CD14-positive monocyte (primary cell): ENCODE results near the gene DNAJC12. TPM values are rescaled to one million over a fixed set of nuclear protein-coding genes. Genes with fewer than 3 reads are reported as not detected.

Experiments
- DNase-seq, 3 donors: peaks; one replicate each; pipeline ENCODE4 v3.0.0-alpha.2; 2011 to 2022
- H2AFZ ChIP-seq: 2 replicates; pipeline ENCODE4 v1.6.0; 2012; ENCODE audit warnings: mild to moderate bottlenecking, low read depth, low read length, inconsistent platforms; ENCODE audit not compliant: insufficient read depth, poor library complexity, severe bottlenecking
- H3K27ac ChIP-seq, 2 donors: 1 replicate in 1 of 2; 2 replicates in 1 of 2; pipeline ENCODE4 v1.5.1; 2012 to 2013; ENCODE audit warnings: low read length in 2 of 2, control low read depth in 1 of 2, inconsistent platforms in 1 of 2, low read depth in 1 of 2, mild to moderate bottlenecking in 1 of 2
- H3K27me3 ChIP-seq, 2 donors: one replicate each; pipeline versions ENCODE4 v1.6.0 to v1.6.1; 2011 to 2013; ENCODE audit warnings: low read length in 2 of 2; ENCODE audit not compliant: control insufficient read depth in 2 of 2, insufficient read depth in 2 of 2
- H3K36me3 ChIP-seq, 2 donors: replicated peaks in 1 of 2; 1 replicate in 1 of 2; 2 replicates in 1 of 2; pipeline versions ENCODE4 v1.5.1 to v1.6.1; 2012 to 2013; ENCODE audit warnings: low read length in 2 of 2, control low read depth in 1 of 2, inconsistent platforms in 1 of 2, mild to moderate bottlenecking in 1 of 2; ENCODE audit not compliant: insufficient read depth in 2 of 2, control insufficient read depth in 1 of 2
- H3K4me1 ChIP-seq, 2 donors: 1 replicate in 1 of 2; 2 replicates in 1 of 2; pipeline versions ENCODE4 v1.5.1 to v1.6.1; 2012 to 2013; ENCODE audit warnings: low read length in 2 of 2, control low read depth in 1 of 2, inconsistent platforms in 1 of 2, mild to moderate bottlenecking in 1 of 2, moderate library complexity in 1 of 2; ENCODE audit not compliant: insufficient read depth in 2 of 2, control insufficient read depth in 1 of 2
- H3K4me2 ChIP-seq: replicated peaks from 2 replicates; pipeline ENCODE3; 2012; ENCODE audit warnings: low read length, moderate library complexity, mild to moderate bottlenecking; ENCODE audit not compliant: poor library complexity, severe bottlenecking; ENCODE audit errors: extremely low read depth
- H3K4me3 ChIP-seq, 3 experiments: fragments of 200-600 bp in 1 of 3; sonication (generic) in 1 of 3; replicated peaks in 1 of 3; 1 replicate in 2 of 3; 2 replicates in 1 of 3; pipeline ENCODE4 v1.5.1; 2011 to 2013; ENCODE audit warnings: low read length in 3 of 3, mild to moderate bottlenecking in 3 of 3, control low read depth in 2 of 3, low read depth in 2 of 3, inconsistent platforms in 1 of 3, moderate library complexity in 1 of 3
- H3K79me2 ChIP-seq: 2 replicates; pipeline ENCODE4 v1.6.0; 2012; ENCODE audit warnings: mild to moderate bottlenecking, control low read depth, inconsistent platforms, low read length, moderate library complexity; ENCODE audit not compliant: insufficient read depth
- H3K9ac ChIP-seq: 2 replicates; pipeline ENCODE4 v1.6.0; 2017; ENCODE audit warnings: low read length, mild to moderate bottlenecking; ENCODE audit not compliant: insufficient read depth, poor library complexity, severe bottlenecking
- H3K9me3 ChIP-seq, 2 donors: replicated peaks in 1 of 2; 1 replicate in 1 of 2; 2 replicates in 1 of 2; pipeline versions ENCODE4 v1.5.1 to v1.6.1; 2012 to 2013; ENCODE audit warnings: low read length in 2 of 2, control low read depth in 1 of 2; ENCODE audit not compliant: control insufficient read depth in 1 of 2, insufficient read depth in 1 of 2
- H4K20me1 ChIP-seq: 2 replicates; pipeline ENCODE4 v1.6.0; 2012; ENCODE audit warnings: mild to moderate bottlenecking, low read length, control low read depth, moderate library complexity; ENCODE audit not compliant: insufficient read depth
- H3K27ac Mint-ChIP-seq, 7 donors: one replicate each; pipeline ENCODE4 v1.8.0; 2020; ENCODE audit warnings: mild to moderate bottlenecking in 7 of 7, mixed read lengths in 7 of 7, moderate library complexity in 6 of 7, inconsistent platforms in 2 of 7
- H3K27me3 Mint-ChIP-seq, 3 donors: one replicate each; pipeline ENCODE4 v1.8.0; 2021 to 2022; ENCODE audit warnings: low read depth in 3 of 3, mild to moderate bottlenecking in 3 of 3, mixed read lengths in 3 of 3, moderate library complexity in 3 of 3, inconsistent platforms in 1 of 3
- H3K36me3 Mint-ChIP-seq, 2 donors: one replicate each; pipeline ENCODE4 v1.8.0; 2020; ENCODE audit warnings: mixed read lengths in 2 of 2, inconsistent platforms in 1 of 2, mild to moderate bottlenecking in 1 of 2
- H3K4me1 Mint-ChIP-seq: one replicate; pipeline ENCODE4 v1.8.0; 2020; ENCODE audit warnings: mild to moderate bottlenecking, mixed read lengths
- H3K4me3 Mint-ChIP-seq, 2 donors: one replicate each; pipeline ENCODE4 v1.8.0; 2020; ENCODE audit warnings: mild to moderate bottlenecking in 2 of 2, mixed read lengths in 2 of 2, moderate library complexity in 1 of 2
- H3K9me3 Mint-ChIP-seq, 7 donors: one replicate each; pipeline ENCODE4 v1.8.0; 2020 to 2022; ENCODE audit warnings: mixed read lengths in 7 of 7, mild to moderate bottlenecking in 6 of 7, moderate library complexity in 6 of 7, inconsistent platforms in 2 of 7
- CTCF ChIP-seq: fragments of 200-600 bp; IDR thresholded peaks from one replicate; pipeline ENCODE4 v1.8.0; 2022; ENCODE audit warnings: antibody characterized with exemption, mild to moderate bottlenecking
- WGBS: methylation state at CpG from one replicate; pipeline ENCODE4 v1.1.5; 2013; ENCODE audit warnings: missing lambda C conversion rate; ENCODE audit not compliant: insufficient coverage; 5-methylcytosine and 5-hydroxymethylcytosine counted together
- intact Hi-C, 2 donors: fragments of 100-400 bp; cut with micrococcal nuclease; formaldehyde crosslinking; loops; one replicate each; pipeline versions ENCODE4 v1.15.0 to v1.15.1; 2023
- polyA plus RNA-seq, 3 donors: library from polyadenylated mRNA; depleted of rRNA in 1 of 3; unstranded in 2 of 3; stranded (reverse) in 1 of 3; fragments of 300-500 nt in 2 of 3; fragments of >200 nt in 1 of 3; fragmentation: Illumina TruSeq in 2 of 3; gene quantifications; 1 replicate in 2 of 3; 2 replicates in 1 of 3; pipeline ENCODE4 v1.2.3, GENCODE V29; 2012 to 2021

The DNAJC12 gene
- polyA plus RNA-seq, 3 donors = not detected

- Mint-ChIP-seq H3K36me3 (no peaks in the 10 kb centered on the region), H3K27ac (no peak overlapping the region), H3K27me3 (peaks cover 0 to 8% (median 0%) of the 10 kb centered on the region in 3 donors), H3K4me3 (no peak overlapping the region), H3K4me1 (peaks cover 12% of the 10 kb centered on the region), H3K9me3 (no peaks in the 10 kb centered on the region)
- Histone ChIP-seq H3K4me3 (no peak overlapping the region), H3K4me2 (no peak overlapping the region), H3K9me3 (no peaks in the 10 kb centered on the region), H2AFZ (no peak overlapping the region), H3K27me3 (no peaks in the 10 kb centered on the region), H3K4me1 (peaks cover 0 to 3% of the 10 kb centered on the region in 2 donors), H3K9ac (no peak overlapping the region), H4K20me1 (no peaks in the 10 kb centered on the region), H3K79me2 (no peaks in the 10 kb centered on the region), H3K36me3 (no peaks in the 10 kb centered on the region), H3K27ac (no peak overlapping the region)
- intact Hi-C loops = loop anchor here in 1 of 2 donors (10.0 kb wide), 2 partner anchors 222 to 302 kb away; partner anchors contain the start of gene HERC4
- no peak for TF ChIP-seq CTCF
- no peak for DNase-seq
- WGBS = 100% methylated on average over 2 of the region's 5 CpGs
These were observed 14.8 kb upstream of the DNAJC12 start for GRCh38 chr10:67852761-67853160.

DNA sequence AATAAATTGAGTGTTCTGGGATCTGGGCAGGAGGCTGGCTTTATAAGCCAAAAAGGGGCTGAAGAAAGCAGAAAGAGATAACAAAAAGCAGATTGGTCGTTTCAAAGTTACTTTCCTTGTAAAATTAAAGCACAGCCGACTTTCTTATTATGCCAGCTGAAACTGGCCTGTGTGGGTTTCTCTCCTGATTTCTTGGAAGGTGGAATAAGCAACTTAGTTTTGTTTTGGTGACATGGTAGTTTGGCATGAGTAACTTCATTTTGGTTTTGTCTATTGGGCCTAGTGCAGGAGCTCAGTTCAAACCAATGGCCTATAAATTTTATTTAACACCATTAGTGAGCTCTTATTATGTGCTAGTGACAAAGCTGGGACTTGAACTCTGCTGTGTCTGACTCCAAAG is 13.2 kb upstream of the DNAJC12 start:
- Histone ChIP-seq H3K4me1 (peaks cover 0 to 3% of the 10 kb centered on the region in 2 donors), H3K27ac (no peak overlapping the region), H3K79me2 (no peaks in the 10 kb centered on the region), H3K9me3 (no peaks in the 10 kb centered on the region), H4K20me1 (no peaks in the 10 kb centered on the region), H3K9ac (no peak overlapping the region), H3K4me3 (no peak overlapping the region), H3K27me3 (no peaks in the 10 kb centered on the region), H2AFZ (no peak overlapping the region), H3K36me3 (no peaks in the 10 kb centered on the region), H3K4me2 (no peak overlapping the region)
- WGBS = 100% methylated on average over 2 of the region's 2 CpGs
- no peak for DNase-seq
- H3K27me3 Mint-ChIP-seq = peaks cover 0 to 4% (median 2%) of the 10 kb centered on the region in 3 donors
- no peaks in the 10 kb centered on the region for H3K9me3 Mint-ChIP-seq
- intact Hi-C loops = loop anchor here in 1 of 2 donors (10.0 kb wide), 2 partner anchors 224 to 304 kb away; partner anchors contain the start of gene HERC4
- peak overlapping the region in 1 of 7 donors; percentile 15 for H3K27ac Mint-ChIP-seq
- peaks cover 12% of the 10 kb centered on the region for H3K4me1 Mint-ChIP-seq
- no peak for TF ChIP-seq CTCF
- no peak overlapping the region for H3K4me3 Mint-ChIP-seq
- H3K36me3 Mint-ChIP-seq = no peaks in the 10 kb centered on the region
